Measurements from ENCODE around the gene NXPH1.

NXPH1 gene

GRCh38 chr7:8597565-8597964, 164.2 kb downstream of the NXPH1 start:
- DNase-seq (ENCODE audit: low read depth), result no peak

DNA sequence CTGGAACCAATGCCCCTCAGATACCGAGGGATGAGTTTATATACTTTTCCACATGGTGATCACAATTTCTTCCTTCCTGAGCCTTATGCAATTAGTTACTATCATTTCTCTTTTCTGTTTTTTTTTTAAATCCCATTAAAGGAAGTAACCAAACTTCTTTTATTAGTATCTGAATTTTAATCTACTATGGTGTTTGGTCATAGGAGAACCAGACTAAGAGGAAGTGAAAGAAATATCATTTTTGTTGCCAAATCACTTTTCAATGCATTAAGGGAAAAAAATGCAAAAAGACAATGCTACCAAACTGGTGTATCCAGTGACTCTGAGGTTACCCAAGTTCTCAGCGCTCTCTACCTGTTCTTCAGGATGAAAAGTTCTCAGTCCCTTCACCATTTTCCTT, 167.7 kb downstream of the NXPH1 start:
- no peak for DNase-seq (ENCODE audit: low read depth)

GRCh38 chr7:8605221-8605620, 171.8 kb downstream of the NXPH1 start:
- no peak for DNase-seq (ENCODE audit: low read depth)

GRCh38 chr7:8612584-8612983, 179.2 kb downstream of the NXPH1 start:
- DNase-seq (ENCODE audit: low read depth), result no peak

- no peak for DNase-seq (ENCODE audit: low read depth)
Observed at GRCh38 chr7:8613191-8613590, 179.8 kb downstream of the NXPH1 start.

GRCh38 chr7:8615019-8615418, 181.6 kb downstream of the NXPH1 start:
- no peak for DNase-seq (ENCODE audit: low read depth)

DNA sequence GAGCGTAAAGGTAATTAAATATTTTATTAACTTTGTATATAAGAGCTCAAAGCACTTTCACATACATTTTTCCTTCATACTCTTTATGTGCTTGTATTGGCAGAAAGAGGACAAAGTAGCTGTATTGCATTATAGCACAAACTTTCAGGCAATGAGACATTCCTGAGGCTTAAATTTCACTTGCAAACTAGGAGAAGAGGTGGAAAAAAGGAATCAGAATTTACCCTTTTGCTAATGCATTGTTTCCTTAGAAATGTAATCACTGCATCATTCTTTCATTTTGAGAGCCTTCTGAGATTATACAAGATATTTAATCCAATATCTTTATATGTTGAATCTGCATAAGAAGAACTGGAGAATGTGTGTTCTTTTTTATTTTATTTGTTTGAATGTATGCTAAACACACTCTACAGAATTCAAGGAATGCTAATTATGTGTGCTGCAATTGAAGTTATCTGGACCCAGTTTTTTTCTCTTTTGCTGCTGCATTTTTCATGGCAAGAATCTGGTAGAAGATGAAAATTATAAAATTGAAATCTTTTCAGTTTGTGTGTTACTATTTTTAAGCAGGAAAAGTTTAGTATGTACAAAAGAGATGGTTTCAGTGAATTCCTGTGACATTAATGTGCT, 185.1 kb downstream of the NXPH1 start:
- DNase-seq (ENCODE audit: low read depth), result no peak

GRCh38 chr7:8620169-8620568, 186.8 kb downstream of the NXPH1 start:
- no peak for DNase-seq (ENCODE audit: low read depth)

DNA sequence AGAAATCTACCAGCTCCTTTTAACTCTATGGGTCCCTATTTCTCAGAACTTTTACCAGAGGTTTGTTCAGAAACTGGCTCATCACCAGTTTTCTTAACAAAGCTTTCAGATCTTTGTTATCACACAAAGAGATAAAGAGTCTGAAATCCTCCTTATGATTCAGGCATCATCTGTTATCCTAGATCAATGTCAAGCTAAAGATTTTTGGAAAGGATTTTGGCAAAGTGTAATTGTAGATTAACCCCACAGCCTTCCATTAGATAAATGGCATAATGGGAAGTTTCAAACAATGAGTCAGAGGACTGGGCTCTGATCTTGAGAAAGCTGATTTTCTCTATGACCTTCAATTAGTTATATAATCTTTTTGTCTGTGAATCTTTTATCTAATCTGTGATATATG, 192.2 kb downstream of the NXPH1 start:
- DNase-seq (ENCODE audit: low read depth), result no peak

DNA sequence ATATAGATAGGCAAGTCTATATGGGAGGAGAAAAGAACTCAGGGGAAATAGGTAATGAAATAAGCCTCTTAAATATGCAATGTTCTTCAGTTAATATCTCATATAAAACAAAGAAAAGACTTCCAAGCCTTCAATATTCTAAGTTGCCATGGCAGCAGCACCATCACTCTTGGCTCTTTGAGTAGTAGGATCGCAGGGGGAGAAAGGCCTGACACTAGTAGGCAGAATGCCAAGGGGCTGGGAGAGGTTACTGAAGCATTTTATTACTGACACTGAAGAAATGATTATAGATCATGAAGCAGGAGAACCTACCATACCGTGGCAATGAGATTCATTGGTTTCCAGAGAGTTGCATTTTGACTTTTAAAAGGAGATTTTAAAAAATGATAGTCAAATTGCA, 193.9 kb downstream of the NXPH1 start:
- DNase-seq (ENCODE audit: low read depth), result no peak

- no peak for DNase-seq (ENCODE audit: low read depth)
Observed at GRCh38 chr7:8628656-8629055, 195.2 kb downstream of the NXPH1 start.

DNA sequence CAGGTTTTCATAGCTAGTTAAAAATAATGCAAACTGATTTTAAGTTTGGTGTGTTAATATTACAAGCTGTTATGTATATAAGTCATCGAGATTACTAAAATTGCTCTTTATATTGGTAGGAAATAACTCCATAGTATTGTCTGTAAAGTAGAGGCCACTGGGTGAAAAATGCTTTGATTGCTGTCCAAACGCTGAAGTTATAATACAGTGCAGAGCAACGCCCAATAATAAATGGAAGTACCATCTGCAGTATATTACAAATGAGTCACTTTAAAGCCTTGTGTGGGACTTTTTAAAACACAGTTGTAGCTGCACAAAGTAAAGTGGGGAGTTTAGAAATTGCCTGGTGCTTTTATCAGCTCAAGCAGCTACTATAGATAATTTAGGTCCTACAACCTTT, 196.1 kb downstream of the NXPH1 start:
- no peak for DNase-seq (ENCODE audit: low read depth)

- DNase-seq (ENCODE audit: low read depth), result no peak
Observed at GRCh38 chr7:8637322-8637721, 203.9 kb downstream of the NXPH1 start.

DNA sequence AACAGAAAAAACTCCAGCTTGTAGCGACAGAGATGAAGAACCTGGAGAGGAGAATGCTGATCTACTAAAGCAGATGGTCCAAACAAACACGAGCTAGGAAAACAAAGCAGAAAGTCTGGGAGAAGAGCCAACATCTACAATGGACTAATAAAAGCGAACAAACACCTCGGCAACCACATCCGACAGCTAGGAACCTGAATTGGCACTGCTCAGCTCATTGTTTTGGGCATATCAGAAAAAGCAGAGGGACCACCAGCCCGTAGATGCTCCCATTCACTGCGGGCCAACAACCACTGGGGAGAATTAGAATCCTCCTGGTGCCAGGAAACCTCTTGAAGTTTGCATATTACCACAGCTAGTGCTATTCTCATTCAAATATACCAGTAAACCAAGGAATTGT, 204.7 kb downstream of the NXPH1 start:
- no peak for DNase-seq (ENCODE audit: low read depth)

- DNase-seq (ENCODE audit: low read depth), result no peak
Observed at GRCh38 chr7:8639668-8640067, 206.3 kb downstream of the NXPH1 start.

DNA sequence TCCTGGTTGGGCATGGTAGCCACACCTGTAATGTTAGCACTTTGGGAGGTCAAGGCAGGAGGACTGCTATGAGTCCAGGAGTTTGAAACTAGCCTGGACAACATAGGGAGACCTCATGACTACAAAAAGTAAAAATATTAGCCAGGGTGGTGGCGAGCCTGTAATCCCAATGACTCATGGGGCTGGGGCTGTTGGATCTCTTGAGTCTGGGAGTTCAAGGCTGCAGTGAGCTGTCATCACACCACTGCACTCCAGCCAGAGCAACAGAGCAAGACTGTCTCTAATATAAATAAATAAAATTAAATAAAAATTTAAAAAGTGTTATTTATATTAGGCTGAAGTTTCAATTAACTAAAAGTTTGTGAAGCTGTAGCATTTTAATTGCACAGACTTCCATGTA, 207.3 kb downstream of the NXPH1 start:
- DNase-seq (ENCODE audit: low read depth), result no peak

DNA sequence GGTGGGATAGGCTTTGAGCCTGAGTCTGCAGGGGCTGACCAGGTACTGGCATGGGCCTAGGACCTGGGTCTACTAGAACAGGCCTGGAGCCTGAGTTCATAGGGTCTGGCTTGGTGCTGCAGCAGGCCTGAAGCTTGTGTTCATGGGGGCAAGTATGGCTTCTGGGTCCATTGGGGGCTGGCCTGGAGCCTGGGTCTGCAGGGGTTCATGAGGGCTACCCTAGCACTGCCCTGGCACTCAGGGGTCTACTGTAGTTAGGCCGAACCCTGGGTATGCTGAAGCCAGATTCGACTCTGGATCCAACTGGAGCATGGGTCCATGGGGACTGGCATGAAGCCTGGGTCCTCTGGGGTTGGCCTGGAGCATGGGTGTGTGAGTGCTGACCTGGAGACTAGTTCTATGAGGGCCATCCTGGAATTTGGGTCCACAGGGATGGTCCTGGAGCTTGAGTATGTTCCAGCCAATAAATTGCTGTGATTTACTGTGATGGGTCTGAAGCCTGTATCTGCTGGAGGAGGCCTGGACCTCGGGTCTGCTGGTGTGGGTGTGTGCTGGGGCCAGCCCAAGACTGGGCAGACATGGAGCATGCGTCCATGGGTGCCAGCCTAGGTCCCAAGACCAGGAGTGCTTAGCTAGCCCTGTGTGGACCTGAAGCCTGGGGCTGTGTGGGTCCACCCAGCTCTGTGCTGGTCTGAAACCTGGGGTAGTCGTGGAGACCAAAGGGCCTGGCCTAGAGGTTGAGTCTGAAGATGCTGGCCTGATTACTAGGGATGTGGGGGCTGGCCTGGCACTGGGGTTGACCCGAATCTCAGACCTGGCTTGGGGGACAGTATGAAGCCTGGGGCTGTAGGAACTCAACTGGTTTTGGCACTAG, 235.5 kb downstream of the NXPH1 start:
- DNase-seq (ENCODE audit: low read depth), result no peak

- no peak for DNase-seq (ENCODE audit: low read depth)
Observed at GRCh38 chr7:8669501-8669851, 236.1 kb downstream of the NXPH1 start.

GRCh38 chr7:8684426-8684825, 251.0 kb downstream of the NXPH1 start:
- DNase-seq (ENCODE audit: low read depth), result no peak

GRCh38 chr7:8699875-8700624, 266.6 kb downstream of the NXPH1 start:
- no peak for DNase-seq (ENCODE audit: low read depth)

DNA sequence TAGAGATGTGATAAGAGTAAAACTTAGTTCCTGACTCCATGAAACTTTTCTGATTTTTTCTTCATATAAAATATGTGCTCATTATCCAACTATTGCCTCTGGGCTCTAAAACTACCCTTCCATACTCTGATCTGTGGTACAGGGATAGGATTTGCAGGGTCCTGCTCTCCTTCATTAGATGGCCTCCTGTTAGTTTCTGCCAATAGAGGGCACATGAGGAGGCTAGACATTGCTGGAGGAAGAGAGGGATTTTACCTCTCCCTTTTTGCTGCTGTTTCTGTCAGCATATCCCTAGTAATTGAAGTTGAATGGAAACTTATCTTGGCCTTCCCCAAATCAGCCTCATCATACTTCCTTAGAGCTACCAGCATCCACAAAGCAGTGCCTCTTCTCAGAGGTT, 269.4 kb downstream of the NXPH1 start:
- no peak for DNase-seq (ENCODE audit: low read depth)

DNA sequence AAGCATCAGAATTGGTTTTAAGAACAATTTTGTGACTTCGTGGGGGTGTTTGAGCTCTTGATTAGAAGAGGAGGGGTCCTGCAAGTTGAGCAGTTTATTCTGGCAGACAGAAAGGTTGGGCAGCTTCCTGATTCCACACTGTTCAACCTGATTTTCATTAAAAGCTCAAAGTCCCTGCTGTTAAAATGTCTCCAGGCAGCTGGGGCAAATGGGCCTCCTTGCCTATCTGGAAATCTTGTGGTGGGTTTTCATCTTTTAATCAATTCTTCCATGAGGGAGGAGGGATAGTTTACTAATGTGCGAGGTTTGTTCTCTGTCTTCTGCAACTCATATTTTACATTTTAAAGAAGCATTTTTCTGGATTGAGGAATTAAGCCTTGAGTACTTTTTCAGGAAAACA, 276.7 kb downstream of the NXPH1 start:
- no peak for DNase-seq (ENCODE audit: low read depth)

- no peak for DNase-seq (ENCODE audit: low read depth)
Observed at GRCh38 chr7:8714791-8715190, 281.4 kb downstream of the NXPH1 start.

Measured in activated T-helper 9 cell treated with anti-CD3 and anti-CD28 coated beads, Interleukin-2, amount 50 U/mL, for 16 hours (primary cell).